Large intestine (tissue), 3 donors: Measurements from ENCODE around the gene ARSG. TPM values are rescaled to one million over a fixed set of nuclear protein-coding genes. Genes with fewer than 3 reads are reported as not detected.

Experiments
- DNase-seq, 2 donors: peaks; one replicate each; pipeline versions ENCODE4 v3.0.0 to v3.0.0-alpha.2; 2013
- H3K27ac ChIP-seq: one replicate; pipeline ENCODE4 v1.5.1; 2013; ENCODE audit warnings: low read length
- H3K27me3 ChIP-seq: 2 replicates; pipeline ENCODE4 v1.6.1; 2013; ENCODE audit warnings: low read length; ENCODE audit not compliant: control insufficient read depth, insufficient read depth
- H3K36me3 ChIP-seq: 2 replicates; pipeline ENCODE4 v1.6.1; 2013; ENCODE audit warnings: low read length; ENCODE audit not compliant: control insufficient read depth, insufficient read depth
- H3K4me1 ChIP-seq: one replicate; pipeline ENCODE4 v1.6.1; 2013; ENCODE audit warnings: low read length; ENCODE audit not compliant: control insufficient read depth, insufficient read depth
- H3K4me3 ChIP-seq: one replicate; pipeline ENCODE4 v1.5.1; 2013; ENCODE audit warnings: low read length
- H3K9me3 ChIP-seq: one replicate; pipeline ENCODE4 v1.6.1; 2013; ENCODE audit warnings: mild to moderate bottlenecking, low read depth, low read length, moderate library complexity; ENCODE audit not compliant: control insufficient read depth
- WGBS: methylation state at CpG from one replicate; pipeline ENCODE4 v1.1.5; 2013; ENCODE audit warnings: low lambda C conversion rate; ENCODE audit not compliant: insufficient coverage; 5-methylcytosine and 5-hydroxymethylcytosine counted together
- polyA plus RNA-seq: library from polyadenylated mRNA; unstranded; fragments of 120-200 nt; gene quantifications from one replicate; pipeline ENCODE4 v1.2.1, GENCODE V29; 2013

Gene ARSG
- polyA plus RNA-seq, 1 donor: 1.3 TPM

GRCh38 chr17:68425979-68426378, 134.7 kb downstream of the ARSG start:
- Histone ChIP-seq H3K27me3 (no peaks in the 10 kb centered on the region), H3K9me3 (no peaks in the 10 kb centered on the region), H3K4me1 (no peaks in the 10 kb centered on the region), H3K4me3 (no peak overlapping the region), H3K27ac (no peak overlapping the region), H3K36me3 (peaks cover 25% of the 10 kb centered on the region)
- no CpG with 5 or more reads among the region's 12 CpGs for WGBS
- no peak for DNase-seq

GRCh38 chr17:68427575-68427974, 136.3 kb downstream of the ARSG start:
- DNase-seq: no peak
- Histone ChIP-seq H3K4me1 (no peaks in the 10 kb centered on the region), H3K36me3 (peaks cover 35% of the 10 kb centered on the region), H3K9me3 (no peaks in the 10 kb centered on the region), H3K27ac (no peak overlapping the region), H3K27me3 (no peaks in the 10 kb centered on the region), H3K4me3 (no peak overlapping the region)
- WGBS: no CpG with 5 or more reads among the region's 7 CpGs

GRCh38 chr17:68428498-68429172, 137.3 kb downstream of the ARSG start:
- no CpG with 5 or more reads among the region's 14 CpGs for WGBS
- peaks cover 42% of the 10 kb centered on the region for H3K36me3 ChIP-seq
- H3K9me3 ChIP-seq: no peaks in the 10 kb centered on the region
- H3K4me3 ChIP-seq: no peak overlapping the region
- no peaks in the 10 kb centered on the region for H3K4me1 ChIP-seq
- H3K27me3 ChIP-seq: no peaks in the 10 kb centered on the region
- no peak overlapping the region for H3K27ac ChIP-seq
- no peak for DNase-seq

GRCh38 chr17:68429881-68430280, 138.6 kb downstream of the ARSG start:
- no peaks in the 10 kb centered on the region for H3K9me3 ChIP-seq
- no peak overlapping the region for H3K4me3 ChIP-seq
- H3K27me3 ChIP-seq: no peaks in the 10 kb centered on the region
- peaks cover 51% of the 10 kb centered on the region for H3K36me3 ChIP-seq
- no peak for DNase-seq
- no CpG with 5 or more reads among the region's 11 CpGs for WGBS
- H3K27ac ChIP-seq: no peak overlapping the region
- no peaks in the 10 kb centered on the region for H3K4me1 ChIP-seq

GRCh38 chr17:68431045-68431608, 139.8 kb downstream of the ARSG start:
- no peaks in the 10 kb centered on the region for H3K9me3 ChIP-seq
- no peak for DNase-seq
- H3K36me3 ChIP-seq: peaks cover 56% of the 10 kb centered on the region
- H3K27ac ChIP-seq: no peak overlapping the region
- H3K27me3 ChIP-seq: no peaks in the 10 kb centered on the region
- H3K4me1 ChIP-seq: no peaks in the 10 kb centered on the region
- no peak overlapping the region for H3K4me3 ChIP-seq
- no CpG with 5 or more reads among the region's 13 CpGs for WGBS

- peaks cover 56% of the 10 kb centered on the region for H3K36me3 ChIP-seq
- no peaks in the 10 kb centered on the region for H3K9me3 ChIP-seq
- H3K27ac ChIP-seq: no peak overlapping the region
- no peaks in the 10 kb centered on the region for H3K27me3 ChIP-seq
- 42% methylated on average over 8 of the region's 15 CpGs for WGBS
- no peaks in the 10 kb centered on the region for H3K4me1 ChIP-seq
- DNase-seq: no peak
- no peak overlapping the region for H3K4me3 ChIP-seq
These were observed 140.4 kb downstream of the ARSG start for GRCh38 chr17:68431661-68432071.

- H3K4me1 ChIP-seq: peaks cover under 1% of the 10 kb centered on the region
- peaks cover 56% of the 10 kb centered on the region for H3K36me3 ChIP-seq
- DNase-seq: no peak
- no peaks in the 10 kb centered on the region for H3K27me3 ChIP-seq
- no peak overlapping the region for H3K27ac ChIP-seq
- no peaks in the 10 kb centered on the region for H3K9me3 ChIP-seq
- 100% methylated on average over 2 of the region's 14 CpGs for WGBS
- H3K4me3 ChIP-seq: no peak overlapping the region
These were observed 141.0 kb downstream of the ARSG start for GRCh38 chr17:68432086-68432864.

GRCh38 chr17:68433211-68433610, 141.9 kb downstream of the ARSG start:
- Histone ChIP-seq H3K4me1 (peaks cover 7% of the 10 kb centered on the region), H3K9me3 (no peaks in the 10 kb centered on the region), H3K4me3 (no peak overlapping the region), H3K36me3 (peaks cover 53% of the 10 kb centered on the region), H3K27ac (no peak overlapping the region), H3K27me3 (no peaks in the 10 kb centered on the region)
- DNase-seq: no peak
- 93% methylated on average over 3 of the region's 9 CpGs for WGBS

GRCh38 chr17:68433911-68434508, 142.7 kb downstream of the ARSG start:
- DNase-seq: no peak
- Histone ChIP-seq H3K36me3 (peaks cover 46% of the 10 kb centered on the region), H3K9me3 (no peaks in the 10 kb centered on the region), H3K27me3 (no peaks in the 10 kb centered on the region), H3K4me1 (peaks cover 12% of the 10 kb centered on the region), H3K27ac (no peak overlapping the region), H3K4me3 (no peak overlapping the region)
- WGBS: 100% methylated on average over 1 of the region's 12 CpGs

- Histone ChIP-seq H3K27me3 (no peaks in the 10 kb centered on the region), H3K27ac (no peak overlapping the region), H3K4me1 (peaks cover 12% of the 10 kb centered on the region), H3K36me3 (peaks cover 38% of the 10 kb centered on the region), H3K4me3 (no peak overlapping the region), H3K9me3 (no peaks in the 10 kb centered on the region)
- WGBS: no CpG with 5 or more reads among the region's 6 CpGs
- DNase-seq: no peak
These were observed 144.1 kb downstream of the ARSG start for GRCh38 chr17:68435361-68435760.
